HG03520 (cell line): Measurements from ENCODE around the gene ROPN1.
"Not testable (repeated sequence)": the region's sequence is repeated elsewhere in the genome, so short reads cannot be mapped to it uniquely, and the experiment has no call there.

ENCODE experiments used
- ATAC-seq: cut with Tn5 transposase; IDR thresholded peaks from one replicate; pipeline ENCODE4 v1.9.1; 2021; ENCODE audit warnings: mild to moderate bottlenecking, moderate library complexity; ENCODE audit not compliant: unreplicated experiment

The ROPN1 gene

GRCh38 chr3:123991730-123992588 lies at the start of gene ROPN1:
Gene ROPN1, minus strand, starts transcription at chr3:123992124. Its CDS starts 11,643 bp downstream, at chr3:123980481.
- not testable (repeated sequence) for ATAC-seq

DNA sequence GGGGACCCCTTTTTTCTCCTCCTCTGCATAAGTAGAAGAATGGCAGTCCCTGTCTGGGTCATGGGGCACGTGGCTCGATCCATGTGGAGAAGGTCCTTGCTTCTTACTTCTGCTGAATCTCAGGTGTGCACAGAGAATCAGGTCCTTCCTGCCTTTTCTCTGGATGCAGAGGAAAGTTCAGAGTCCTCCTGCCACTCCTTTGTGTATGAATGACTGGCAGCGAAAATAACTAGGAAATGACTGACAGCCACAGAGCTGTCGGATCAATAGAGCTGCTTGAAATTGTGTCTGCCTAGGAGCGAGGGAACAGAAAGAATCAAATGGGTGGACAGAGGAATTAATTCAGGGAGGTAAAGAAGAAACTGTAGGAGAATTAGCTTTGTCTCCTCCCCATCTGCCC lies 49.6 kb upstream of the ROPN1 start:
- no peak for ATAC-seq

GRCh38 chr3:124037326-124037725 lies 45.4 kb upstream of the ROPN1 start:
- no peak for ATAC-seq

DNA sequence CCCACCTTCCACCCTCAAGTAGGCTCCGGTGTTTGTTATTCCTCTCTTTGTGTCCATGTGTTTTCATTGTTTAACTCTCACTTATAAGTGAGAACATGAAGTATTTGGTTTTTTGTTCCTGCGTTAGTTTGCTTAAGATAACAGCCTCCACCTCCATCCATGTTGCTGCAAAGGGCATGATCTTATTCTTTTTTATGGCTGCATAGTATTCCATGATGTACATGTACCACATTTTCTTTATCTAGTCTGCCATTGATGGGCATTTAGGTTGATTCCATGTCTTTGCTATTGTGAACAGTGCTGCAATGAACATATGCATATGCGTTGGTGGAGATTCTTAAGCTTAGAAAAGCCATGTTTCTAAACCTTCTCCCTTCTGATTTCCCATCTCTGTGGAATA lies 44.3 kb upstream of the ROPN1 start:
- not testable (repeated sequence) for ATAC-seq

DNA sequence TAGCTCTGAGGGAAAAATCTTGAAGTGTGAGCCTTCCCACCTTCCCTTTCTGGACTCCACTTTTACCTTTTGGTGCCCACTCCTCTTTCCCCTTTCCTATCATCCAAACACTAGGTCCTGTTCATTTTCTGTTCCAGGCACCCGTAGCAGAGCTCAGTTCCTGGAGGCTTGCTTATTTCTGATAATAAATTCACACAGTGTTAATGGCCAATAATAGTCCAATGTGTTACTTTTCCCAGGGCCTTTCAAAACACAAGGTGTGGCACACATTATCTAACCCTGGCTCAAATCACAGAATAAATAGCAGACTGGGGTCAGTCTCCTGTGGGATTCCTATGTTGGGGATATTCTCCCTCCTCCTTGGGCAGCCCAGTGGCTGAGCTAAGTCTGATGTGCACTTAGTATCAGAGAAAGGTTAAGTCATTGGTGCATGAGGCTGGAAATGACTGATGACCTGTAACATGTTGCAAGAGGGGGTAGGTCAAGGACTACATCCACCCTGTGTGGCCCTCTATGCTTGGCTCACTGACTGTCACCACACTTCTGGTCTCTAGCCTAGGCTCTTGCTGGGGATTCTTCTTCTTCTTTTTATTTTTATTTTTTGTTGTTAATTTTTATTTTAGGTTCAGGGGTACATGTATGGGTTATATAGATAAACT lies 43.7 kb upstream of the ROPN1 start:
- no peak for ATAC-seq

DNA sequence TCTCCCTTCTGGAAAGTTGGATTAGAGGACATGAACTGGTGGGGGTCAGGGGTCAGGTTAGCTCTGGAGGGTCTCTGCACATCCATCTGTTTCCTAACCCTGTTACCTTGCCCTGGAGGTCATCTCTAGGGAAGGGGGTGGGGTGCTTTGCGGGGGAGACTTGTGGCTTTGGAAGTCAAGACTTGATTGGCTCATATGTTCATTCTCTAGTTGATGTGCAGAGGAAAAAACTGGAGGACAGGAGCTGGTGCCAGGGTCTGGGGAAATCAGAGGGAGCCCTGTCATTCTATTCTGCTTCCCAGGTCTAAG lies 42.9 kb upstream of the ROPN1 start:
- no peak for ATAC-seq

GRCh38 chr3:124034016-124034843 lies 42.3 kb upstream of the ROPN1 start:
- ATAC-seq, result no peak

- no peak for ATAC-seq
Observed at GRCh38 chr3:124033360-124034015, 41.6 kb upstream of the ROPN1 start, which contains the start of gene KALRN. Gene KALRN, plus strand, starts transcription at chr3:124033369.

DNA sequence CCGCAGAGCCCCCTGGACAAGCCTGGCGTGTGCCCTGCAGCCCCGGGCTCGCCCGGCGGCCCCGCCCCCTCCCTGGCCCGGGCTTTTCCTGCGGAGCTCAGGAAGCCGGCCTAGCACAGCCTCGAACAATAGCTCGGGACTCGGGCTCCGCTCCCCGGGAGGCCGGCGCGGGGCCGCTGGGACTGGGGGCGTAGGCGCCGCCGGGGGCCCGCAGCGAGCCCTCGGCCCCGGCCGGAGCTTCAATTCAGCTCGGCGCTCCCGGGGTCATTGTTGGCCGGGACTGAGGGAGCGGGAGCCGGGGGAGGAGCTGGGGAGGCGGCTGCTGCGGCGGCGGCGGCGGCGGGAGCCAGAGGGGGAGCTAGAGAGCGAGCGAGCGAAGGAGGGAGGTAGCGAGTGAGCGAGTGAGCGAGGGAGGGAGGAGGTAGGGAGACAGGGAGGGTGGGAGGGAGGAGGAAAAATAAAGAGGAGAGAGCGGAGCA lies 41.0 kb upstream of the ROPN1 start:
- ATAC-seq, result peak; percentile 77

GRCh38 chr3:124032311-124032880 lies 40.5 kb upstream of the ROPN1 start:
- ATAC-seq, result no peak

GRCh38 chr3:124026516-124026915 lies 34.6 kb upstream of the ROPN1 start:
- no peak for ATAC-seq

GRCh38 chr3:124023531-124023930 lies 31.6 kb upstream of the ROPN1 start:
- ATAC-seq, result not testable (repeated sequence)

GRCh38 chr3:124019291-124019690 lies 27.4 kb upstream of the ROPN1 start:
- no peak for ATAC-seq

DNA sequence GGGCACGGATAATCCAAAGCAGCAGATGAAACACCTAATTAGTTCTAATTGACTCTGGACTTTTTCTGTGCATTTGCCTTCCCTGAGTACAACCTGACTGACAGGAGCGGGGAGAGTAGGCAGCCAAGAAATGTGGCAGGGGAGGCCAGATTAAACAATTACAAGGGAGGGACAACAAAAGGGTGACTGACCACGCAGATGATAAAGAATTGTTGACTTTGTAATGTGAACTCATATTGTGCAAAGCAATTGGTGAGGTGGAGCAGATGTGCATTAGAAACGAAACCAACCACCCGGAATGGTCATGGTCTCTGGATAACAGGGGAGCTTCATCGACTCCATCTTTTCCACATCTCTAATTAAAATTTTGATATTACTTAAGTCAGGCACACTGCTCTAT lies 25.6 kb upstream of the ROPN1 start:
- not testable (repeated sequence) for ATAC-seq

GRCh38 chr3:124016483-124016882 lies 24.6 kb upstream of the ROPN1 start:
- not testable (repeated sequence) for ATAC-seq

DNA sequence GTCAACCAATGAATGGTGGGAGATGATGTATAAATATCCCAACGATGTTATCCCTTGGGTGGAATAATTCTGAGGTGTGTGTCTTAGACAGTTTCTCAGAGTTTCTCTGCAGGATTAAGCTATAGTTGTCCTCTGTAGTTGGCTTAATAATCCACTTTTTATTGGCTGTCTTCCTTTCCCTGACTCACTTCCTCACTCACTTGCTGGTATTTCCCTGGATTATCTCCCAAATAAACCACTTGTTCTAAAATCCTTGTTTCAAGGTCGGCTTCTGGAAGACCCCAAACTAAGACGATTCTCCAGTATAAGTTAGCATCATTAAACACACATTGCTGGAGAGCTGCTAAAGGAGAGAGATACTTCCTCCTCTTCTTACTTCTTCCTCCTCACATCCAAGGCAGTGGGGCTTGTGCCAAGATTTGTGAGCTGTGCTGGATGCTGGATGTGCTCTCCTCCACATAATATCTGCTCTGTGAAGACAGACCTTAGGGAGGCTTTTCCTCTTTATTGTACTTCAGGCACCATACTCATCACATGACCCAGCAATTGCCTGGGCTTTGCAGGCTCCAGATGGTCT lies 22.5 kb upstream of the ROPN1 start:
- ATAC-seq, result no peak

DNA sequence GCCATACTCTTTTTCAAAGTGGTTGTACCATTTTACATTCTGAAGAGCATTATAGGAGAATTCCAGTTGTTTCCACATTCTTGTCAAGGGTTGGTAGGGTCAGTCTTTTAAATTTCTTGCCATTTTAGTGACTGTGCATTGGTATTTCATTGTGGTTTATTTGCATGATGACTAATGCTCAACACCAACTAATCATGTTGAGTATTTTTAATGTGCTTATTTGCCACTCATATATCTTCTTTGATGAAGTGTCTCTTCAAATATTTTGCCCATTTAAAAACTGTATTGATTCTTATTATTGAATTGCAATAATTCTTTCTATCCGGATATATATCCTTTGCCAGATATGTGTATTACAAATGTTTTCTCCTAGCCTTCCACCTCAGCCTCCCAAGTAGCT lies 16.4 kb upstream of the ROPN1 start:
- not testable (repeated sequence) for ATAC-seq

DNA sequence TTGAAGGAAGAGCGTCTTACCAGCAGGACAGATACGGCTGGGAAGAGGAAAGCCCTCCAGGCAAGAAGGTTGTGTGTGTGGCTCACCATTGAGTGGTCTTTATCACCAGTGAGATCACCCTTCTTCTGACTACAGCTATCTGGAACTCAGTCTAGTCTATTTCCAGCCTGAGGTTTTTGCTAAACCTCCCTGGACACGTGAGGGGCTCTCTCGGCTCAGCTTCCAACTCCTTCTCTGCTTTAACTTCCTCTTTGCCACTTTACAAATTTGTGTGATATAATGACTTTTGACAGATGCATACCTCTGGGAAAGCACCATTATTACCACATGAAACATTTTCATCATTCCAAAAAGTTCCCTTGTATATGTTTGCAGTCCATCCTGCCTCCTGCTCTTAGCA lies 15.3 kb upstream of the ROPN1 start:
- ATAC-seq, result no peak

DNA sequence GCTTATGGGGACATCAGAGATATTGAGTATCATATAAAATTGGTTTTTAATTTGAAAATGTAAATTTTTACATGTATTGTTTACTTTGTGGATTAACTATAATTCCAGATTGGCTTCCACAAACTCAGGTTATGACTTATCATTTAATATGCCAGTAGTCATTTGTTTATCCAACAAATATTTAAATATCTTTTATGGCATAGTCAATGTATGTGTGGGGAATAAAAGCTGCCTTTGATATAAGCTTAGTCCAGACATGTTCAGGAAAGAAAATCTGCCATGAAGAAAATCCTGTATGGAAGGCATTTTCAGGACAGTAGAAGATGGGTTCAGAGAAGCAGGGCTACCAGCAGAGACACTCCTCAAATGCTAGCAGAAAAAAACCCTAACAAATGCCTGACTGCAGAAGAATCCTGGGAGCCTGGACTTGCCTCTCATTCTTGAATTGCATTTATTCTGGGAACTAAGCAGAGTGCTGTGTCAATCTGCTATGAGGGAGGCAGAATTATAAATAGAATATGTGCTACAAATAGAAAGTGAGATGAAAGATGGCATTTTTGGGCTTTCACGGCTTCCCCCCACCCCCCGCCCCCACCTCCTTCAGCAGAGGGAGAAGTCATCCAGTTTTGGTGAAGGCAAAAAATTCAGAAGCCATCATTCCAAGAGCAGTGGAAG lies 10.6 kb upstream of the ROPN1 start:
- ATAC-seq, result not testable (repeated sequence)
